HEK293 (cell line): ENCODE results near the gene ARPC4.

Source experiments
- CTCF ChIA-PET: fragments of 350-600 bp; formaldehyde crosslinking; extraction: SDS; loops from one replicate; lab custom pipeline; 2021; ENCODE audit warnings: antibody characterized with exemption; lab: Yijun Ruan, JAX
- POLR2A ChIA-PET: fragments of 300-600 bp; formaldehyde crosslinking; extraction: SDS; loops from one replicate; lab custom pipeline; 2020; ENCODE audit warnings: antibody characterized with exemption, inconsistent platforms; lab: Yijun Ruan, JAX
- H3K27ac ChIP-seq: fragments of 200-500 bp; sonication (Bioruptor generic); 2 replicates; pipeline ENCODE4 v1.5.1; 2014; ENCODE audit warnings: low read depth, low read length, control low read depth, inconsistent platforms; ENCODE audit errors: extremely low read depth
- H3K36me3 ChIP-seq, 2 experiments: fragments of 200-500 bp in 1 of 2; sonication (Bioruptor generic) in 1 of 2; 1 replicate in 1 of 2; 2 replicates in 1 of 2; pipeline ENCODE4 v1.5.1; 2014 to 2017; ENCODE audit warnings: inconsistent platforms in 2 of 2, low read length in 2 of 2; ENCODE audit not compliant: control insufficient read depth in 2 of 2, insufficient read depth in 1 of 2
- H3K4me1 ChIP-seq: fragments of 200-500 bp; sonication (Bioruptor generic); 2 replicates; pipeline ENCODE4 v1.5.1; 2014; ENCODE audit warnings: mild to moderate bottlenecking, low read length, inconsistent platforms; ENCODE audit not compliant: control insufficient read depth, insufficient read depth
- H3K4me3 ChIP-seq: 2 replicates; pipeline ENCODE4 v1.5.1; 2011; ENCODE audit warnings: low read depth, mild to moderate bottlenecking, control low read depth, low read length, moderate library complexity
- H3K9me3 ChIP-seq: fragments of 200-500 bp; sonication (Bioruptor generic); 2 replicates; pipeline ENCODE4 v1.5.1; 2014; ENCODE audit warnings: low read depth, low read length, inconsistent platforms; ENCODE audit not compliant: control insufficient read depth, insufficient read depth
- EGR2 ChIP-seq: fragments of 450-650 bp; formaldehyde crosslinking; IDR thresholded peaks from 2 replicates; pipeline ENCODE4 v1.5.1; 2016; ENCODE audit warnings: low read depth, missing biosample characterization, missing genetic modification characterization
- KLF1 ChIP-seq: fragments of 450-650 bp; formaldehyde crosslinking; IDR thresholded peaks from 2 replicates; pipeline ENCODE4 v1.5.1; 2016; ENCODE audit warnings: missing biosample characterization, missing genetic modification characterization
- SP3 ChIP-seq: fragments of 450-650 bp; formaldehyde crosslinking; IDR thresholded peaks from 2 replicates; pipeline ENCODE4 v1.5.1; 2016; ENCODE audit warnings: missing biosample characterization, missing genetic modification characterization
- ZBTB21 ChIP-seq: fragments of 450-650 bp; formaldehyde crosslinking; IDR thresholded peaks from 2 replicates; pipeline ENCODE4 v1.5.1; 2017; ENCODE audit warnings: missing biosample characterization, missing genetic modification characterization
- ZFHX2 ChIP-seq: fragments of 450-650 bp; formaldehyde crosslinking; conservative IDR thresholded peaks from 2 replicates; pipeline ENCODE4 v1.5.1; 2016; ENCODE audit warnings: missing biosample characterization, missing genetic modification characterization
- ZFP69B ChIP-seq: fragments of 450-650 bp; formaldehyde crosslinking; IDR thresholded peaks from 2 replicates; pipeline ENCODE4 v1.5.1; 2016; ENCODE audit warnings: missing biosample characterization, missing genetic modification characterization
- ZIC2 ChIP-seq: fragments of 450-650 bp; formaldehyde crosslinking; IDR thresholded peaks from 2 replicates; pipeline ENCODE4 v1.5.1; 2016; ENCODE audit warnings: missing biosample characterization, missing genetic modification characterization
- ZNF132 ChIP-seq: fragments of 450-650 bp; formaldehyde crosslinking; IDR thresholded peaks from 2 replicates; pipeline ENCODE4 v1.5.1; 2017; ENCODE audit warnings: missing biosample characterization, missing genetic modification characterization, borderline replicate concordance
- ZNF184 ChIP-seq: fragments of 450-650 bp; IDR thresholded peaks from 2 replicates; pipeline ENCODE4 v1.5.1; 2018; ENCODE audit warnings: missing biosample characterization, mild to moderate bottlenecking, missing genetic modification characterization
- ZNF24 ChIP-seq: fragments of 450-650 bp; formaldehyde crosslinking; IDR thresholded peaks from 2 replicates; pipeline ENCODE4 v1.5.1; 2016; ENCODE audit warnings: missing biosample characterization, missing genetic modification characterization
- ZNF37A ChIP-seq: fragments of 450-650 bp; IDR thresholded peaks from 2 replicates; pipeline ENCODE4 v1.5.1; 2018; ENCODE audit warnings: missing biosample characterization, missing genetic modification characterization
- ZNF488 ChIP-seq: fragments of 450-650 bp; formaldehyde crosslinking; IDR thresholded peaks from 2 replicates; pipeline ENCODE4 v1.5.1; 2016; ENCODE audit warnings: missing biosample characterization, missing genetic modification characterization
- ZNF549 ChIP-seq: fragments of 450-650 bp; IDR thresholded peaks from 2 replicates; pipeline ENCODE4 v1.5.1; 2018; ENCODE audit warnings: missing biosample characterization, missing genetic modification characterization, mild to moderate bottlenecking, inconsistent platforms, moderate library complexity
- ZNF623 ChIP-seq: fragments of 450-650 bp; formaldehyde crosslinking; IDR thresholded peaks from 2 replicates; pipeline ENCODE4 v1.5.1; 2016; ENCODE audit warnings: missing biosample characterization, missing genetic modification characterization
- ZNF645 ChIP-seq: fragments of 450-650 bp; formaldehyde crosslinking; IDR thresholded peaks from 2 replicates; pipeline ENCODE4; 2016; ENCODE audit warnings: missing biosample characterization, missing genetic modification characterization
- ZNF792 ChIP-seq: fragments of 450-650 bp; formaldehyde crosslinking; IDR thresholded peaks from 2 replicates; pipeline ENCODE4 v1.5.1; 2016; ENCODE audit warnings: missing biosample characterization, missing genetic modification characterization
- ZSCAN16 ChIP-seq: fragments of 450-650 bp; formaldehyde crosslinking; IDR thresholded peaks from 2 replicates; pipeline ENCODE4 v1.5.1; 2016; ENCODE audit warnings: missing biosample characterization, missing genetic modification characterization
- ZSCAN23 ChIP-seq: fragments of 450-650 bp; formaldehyde crosslinking; IDR thresholded peaks from 2 replicates; pipeline ENCODE4 v1.5.1; 2016; ENCODE audit warnings: missing biosample characterization, missing genetic modification characterization
- TF ChIP-seq, protein P1 (sequence below): fragments of 450-650 bp; formaldehyde crosslinking; IDR thresholded peaks from 2 replicates; pipeline ENCODE4 v1.5.1; 2016; ENCODE audit warnings: missing biosample characterization, missing genetic modification characterization, low read depth
- TF ChIP-seq, protein P2 (sequence below): fragments of 450-650 bp; formaldehyde crosslinking; IDR thresholded peaks from 2 replicates; pipeline ENCODE4 v1.5.1; 2016; ENCODE audit warnings: missing biosample characterization, missing genetic modification characterization
- TF ChIP-seq, protein P3 (sequence below): sonication (generic); formaldehyde crosslinking; IDR thresholded peaks from 2 replicates; pipeline ENCODE4 v1.8.1; 2022; ENCODE audit warnings: mild to moderate bottlenecking, moderate library complexity, missing genetic modification reagents

Gene ARPC4

GRCh38 chr3:9777694-9778021, 15.2 kb upstream of the ARPC4 start:
- no peaks in the 10 kb centered on the region for H3K4me1 ChIP-seq
- no peak overlapping the region for H3K4me3 ChIP-seq
- ChIA-PET POLR2A (no interaction called here), CTCF (interaction anchor here (0.6 to 0.7 kb wide), 2 partner anchors 46 to 174 kb away, joined by 3 read pairs; partner anchors contain the start of genes BRPF1 and PRRT3)
- TF ChIP-seq ZSCAN16 (tag by site-specific recombination) (no peak), ZSCAN23 (tag by site-specific recombination) (no peak), ZNF623 (no peak), ZNF184 (tag by site-specific recombination) (no peak), ZNF37A (no peak)
- TF ChIP-seq, protein P1, sequence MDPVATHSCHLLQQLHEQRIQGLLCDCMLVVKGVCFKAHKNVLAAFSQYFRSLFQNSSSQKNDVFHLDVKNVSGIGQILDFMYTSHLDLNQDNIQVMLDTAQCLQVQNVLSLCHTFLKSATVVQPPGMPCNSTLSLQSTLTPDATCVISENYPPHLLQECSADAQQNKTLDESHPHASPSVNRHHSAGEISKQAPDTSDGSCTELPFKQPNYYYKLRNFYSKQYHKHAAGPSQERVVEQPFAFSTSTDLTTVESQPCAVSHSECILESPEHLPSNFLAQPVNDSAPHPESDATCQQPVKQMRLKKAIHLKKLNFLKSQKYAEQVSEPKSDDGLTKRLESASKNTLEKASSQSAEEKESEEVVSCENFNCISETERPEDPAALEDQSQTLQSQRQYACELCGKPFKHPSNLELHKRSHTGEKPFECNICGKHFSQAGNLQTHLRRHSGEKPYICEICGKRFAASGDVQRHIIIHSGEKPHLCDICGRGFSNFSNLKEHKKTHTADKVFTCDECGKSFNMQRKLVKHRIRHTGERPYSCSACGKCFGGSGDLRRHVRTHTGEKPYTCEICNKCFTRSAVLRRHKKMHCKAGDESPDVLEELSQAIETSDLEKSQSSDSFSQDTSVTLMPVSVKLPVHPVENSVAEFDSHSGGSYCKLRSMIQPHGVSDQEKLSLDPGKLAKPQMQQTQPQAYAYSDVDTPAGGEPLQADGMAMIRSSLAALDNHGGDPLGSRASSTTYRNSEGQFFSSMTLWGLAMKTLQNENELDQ (tag by site-specific recombination), result no peak
- no peak overlapping the region for H3K27ac ChIP-seq
- peaks cover 10 to 35% of the 10 kb centered on the region in 2 experiments; a peak in 2 of 3 replicates for H3K36me3 ChIP-seq
- no peaks in the 10 kb centered on the region for H3K9me3 ChIP-seq

GRCh38 chr3:9778143-9779074, 14.5 kb upstream of the ARPC4 start:
- peaks cover 10 to 42% of the 10 kb centered on the region in 2 experiments; a peak in 2 of 3 replicates for H3K36me3 ChIP-seq
- no peaks in the 10 kb centered on the region for H3K9me3 ChIP-seq
- ChIA-PET POLR2A (interaction anchor here (0.6 kb wide), 1 partner anchor 9 kb away, joined by 3 read pairs; the partner anchor contains the start of gene CAMK1), CTCF (interaction anchor here (0.6 kb wide), 1 partner anchor 174 kb away, joined by 3 read pairs; the partner anchor contains the start of gene PRRT3)
- H3K4me1 ChIP-seq, result no peaks in the 10 kb centered on the region
- no peak overlapping the region for H3K4me3 ChIP-seq
- peak; percentile 32; the same call in 1 of the 2 replicates for TF ChIP-seq ZIC2
- TF ChIP-seq KLF1, result no peak
- TF ChIP-seq ZNF132 (tag by site-specific recombination), result no peak
- no peak for TF ChIP-seq ZNF549 (tag by site-specific recombination)
- TF ChIP-seq ZNF645 (tag by site-specific recombination), result no peak
- TF ChIP-seq ZFHX2 (tag by site-specific recombination), result peak; percentile 48; the same call in 1 of the 2 replicates
- TF ChIP-seq SP3, result no peak
- 0 out of 2 replicates have a peak, but pooled peaks have one; percentile 22 for TF ChIP-seq EGR2 (tag by site-specific recombination)
- TF ChIP-seq ZBTB21 (tag by site-specific recombination), result no peak
- TF ChIP-seq, protein P2, sequence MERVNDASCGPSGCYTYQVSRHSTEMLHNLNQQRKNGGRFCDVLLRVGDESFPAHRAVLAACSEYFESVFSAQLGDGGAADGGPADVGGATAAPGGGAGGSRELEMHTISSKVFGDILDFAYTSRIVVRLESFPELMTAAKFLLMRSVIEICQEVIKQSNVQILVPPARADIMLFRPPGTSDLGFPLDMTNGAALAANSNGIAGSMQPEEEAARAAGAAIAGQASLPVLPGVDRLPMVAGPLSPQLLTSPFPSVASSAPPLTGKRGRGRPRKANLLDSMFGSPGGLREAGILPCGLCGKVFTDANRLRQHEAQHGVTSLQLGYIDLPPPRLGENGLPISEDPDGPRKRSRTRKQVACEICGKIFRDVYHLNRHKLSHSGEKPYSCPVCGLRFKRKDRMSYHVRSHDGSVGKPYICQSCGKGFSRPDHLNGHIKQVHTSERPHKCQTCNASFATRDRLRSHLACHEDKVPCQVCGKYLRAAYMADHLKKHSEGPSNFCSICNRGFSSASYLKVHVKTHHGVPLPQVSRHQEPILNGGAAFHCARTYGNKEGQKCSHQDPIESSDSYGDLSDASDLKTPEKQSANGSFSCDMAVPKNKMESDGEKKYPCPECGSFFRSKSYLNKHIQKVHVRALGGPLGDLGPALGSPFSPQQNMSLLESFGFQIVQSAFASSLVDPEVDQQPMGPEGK, result no peak
- TF ChIP-seq ZNF488 (tag by site-specific recombination), result no peak
- TF ChIP-seq ZFP69B, result no peak
- no peak for TF ChIP-seq ZNF792 (tag by site-specific recombination)
- TF ChIP-seq, protein P3, sequence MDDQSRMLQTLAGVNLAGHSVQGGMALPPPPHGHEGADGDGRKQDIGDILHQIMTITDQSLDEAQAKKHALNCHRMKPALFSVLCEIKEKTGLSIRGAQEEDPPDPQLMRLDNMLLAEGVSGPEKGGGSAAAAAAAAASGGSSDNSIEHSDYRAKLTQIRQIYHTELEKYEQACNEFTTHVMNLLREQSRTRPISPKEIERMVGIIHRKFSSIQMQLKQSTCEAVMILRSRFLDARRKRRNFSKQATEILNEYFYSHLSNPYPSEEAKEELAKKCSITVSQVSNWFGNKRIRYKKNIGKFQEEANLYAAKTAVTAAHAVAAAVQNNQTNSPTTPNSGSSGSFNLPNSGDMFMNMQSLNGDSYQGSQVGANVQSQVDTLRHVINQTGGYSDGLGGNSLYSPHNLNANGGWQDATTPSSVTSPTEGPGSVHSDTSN (CRISPR knock-in tag), result no peak
- no peak for TF ChIP-seq ZNF24 (tag by site-specific recombination)
- H3K27ac ChIP-seq, result no peak overlapping the region
